Naive B cell (primary cell): ENCODE measurements around the gene SDE2. TPM values are rescaled to one million over a fixed set of nuclear protein-coding genes. Genes with fewer than 3 reads are reported as not detected.
"Not testable (repeated sequence)": the region's sequence is repeated elsewhere in the genome, so short reads cannot be mapped to it uniquely, and the experiment has no call there.

ENCODE experiments used
- ATAC-seq, 2 donors: fragments of 150-1000 bp; cut with Tn5 transposase; 2 replicates each; pipeline ENCODE4 v1.10.0; 2021; ENCODE audit warnings: low read depth in 2 of 2, mild to moderate bottlenecking in 2 of 2, moderate library complexity in 2 of 2
- DNase-seq: peaks from one replicate; pipeline ENCODE4 v3.0.0; 2022
- H3K27ac Mint-ChIP-seq, 6 donors: one replicate each; pipeline ENCODE4 v1.8.0; 2020 to 2022; ENCODE audit warnings: mild to moderate bottlenecking in 6 of 6, mixed read lengths in 6 of 6, moderate library complexity in 5 of 6, inconsistent platforms in 2 of 6
- H3K27me3 Mint-ChIP-seq, 3 donors: one replicate each; pipeline ENCODE4 v1.8.0; 2021 to 2022; ENCODE audit warnings: mixed read lengths in 3 of 3, mild to moderate bottlenecking in 1 of 3
- H3K36me3 Mint-ChIP-seq, 2 donors: one replicate each; pipeline ENCODE4 v1.8.0; 2020 to 2022; ENCODE audit warnings: mixed read lengths in 2 of 2, inconsistent platforms in 1 of 2, mild to moderate bottlenecking in 1 of 2
- H3K4me1 Mint-ChIP-seq, 3 donors: one replicate each; pipeline ENCODE4 v1.8.0; 2020 to 2022; ENCODE audit warnings: mixed read lengths in 3 of 3, inconsistent platforms in 1 of 3, mild to moderate bottlenecking in 1 of 3, moderate library complexity in 1 of 3
- H3K4me3 Mint-ChIP-seq, 8 donors: one replicate each; pipeline ENCODE4 v1.8.0; 2020 to 2022; ENCODE audit warnings: mild to moderate bottlenecking in 8 of 8, mixed read lengths in 8 of 8, moderate library complexity in 8 of 8, inconsistent platforms in 2 of 8
- H3K9me3 Mint-ChIP-seq, 7 donors: one replicate each; pipeline ENCODE4 v1.8.0; 2020 to 2022; ENCODE audit warnings: mixed read lengths in 7 of 7, mild to moderate bottlenecking in 5 of 7, inconsistent platforms in 2 of 7, moderate library complexity in 1 of 7
- polyA plus RNA-seq, 6 donors: library from polyadenylated mRNA; unstranded; fragments of 300-500 nt; fragmentation: Illumina TruSeq; gene quantifications; one replicate each; pipeline ENCODE4 v1.2.3, GENCODE V29; 2021; ENCODE audit warnings: low read depth in 6 of 6

Gene SDE2
- polyA plus RNA-seq, 6 donors from 2014 or later = 8.7 to 18.9 (median 11.4) TPM

DNA sequence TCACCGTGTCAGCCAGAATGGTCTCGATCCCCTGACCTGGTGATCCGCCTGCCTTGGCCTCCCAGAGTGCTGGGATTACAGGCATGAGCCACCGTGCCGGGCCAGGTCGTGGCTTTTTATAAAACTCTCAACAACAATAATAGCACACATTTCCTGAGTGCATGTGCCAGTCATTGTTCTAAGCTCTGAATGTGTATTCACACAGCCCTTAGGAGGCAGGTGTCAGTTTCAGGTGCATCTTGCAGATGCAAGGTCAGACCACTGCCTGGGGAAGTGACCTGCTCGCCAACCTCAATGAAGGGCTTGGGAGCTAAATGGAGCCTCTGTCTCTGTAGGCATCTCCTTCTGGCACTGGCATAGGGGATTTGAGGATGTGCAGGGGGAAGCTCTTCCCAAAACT, 56.6 kb downstream of the SDE2 start:
- DNase-seq = no peak
- peaks cover 4 to 20% (median 8%) of the 10 kb centered on the region in 3 donors for H3K27me3 Mint-ChIP-seq

DNA sequence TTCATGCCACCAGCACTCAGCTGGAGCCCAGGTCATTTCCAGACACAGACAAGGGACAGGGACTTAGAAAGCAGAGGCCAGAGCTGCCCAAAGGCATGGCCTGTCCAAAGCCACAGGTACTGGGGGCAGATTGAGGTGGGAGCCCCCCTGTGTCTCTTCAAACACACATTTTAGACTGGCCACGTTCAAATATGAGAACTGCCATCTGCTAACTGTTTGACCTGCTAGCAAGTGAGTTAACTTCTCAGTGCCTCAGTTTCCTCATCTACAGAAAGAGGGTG, 57.3 kb downstream of the SDE2 start:
- DNase-seq (no peak), ATAC-seq (no peak)
- Mint-ChIP-seq H3K27me3 (peaks cover 0 to 15% (median 8%) of the 10 kb centered on the region in 3 donors), H3K4me3 (no peak overlapping the region), H3K27ac (no peak overlapping the region), H3K4me1 (peaks cover 8 to 14% (median 8%) of the 10 kb centered on the region in 3 donors), H3K36me3 (no peaks in the 10 kb centered on the region), H3K9me3 (no peaks in the 10 kb centered on the region)

More for the DNA sequence above, 56.6 kb downstream of the SDE2 start:
- Mint-ChIP-seq H3K9me3 (no peaks in the 10 kb centered on the region), H3K36me3 (no peaks in the 10 kb centered on the region), H3K4me3 (no peak overlapping the region), H3K27ac (no peak overlapping the region), H3K4me1 (peaks cover 5 to 14% (median 8%) of the 10 kb centered on the region in 3 donors)
- no peak for ATAC-seq

DNA sequence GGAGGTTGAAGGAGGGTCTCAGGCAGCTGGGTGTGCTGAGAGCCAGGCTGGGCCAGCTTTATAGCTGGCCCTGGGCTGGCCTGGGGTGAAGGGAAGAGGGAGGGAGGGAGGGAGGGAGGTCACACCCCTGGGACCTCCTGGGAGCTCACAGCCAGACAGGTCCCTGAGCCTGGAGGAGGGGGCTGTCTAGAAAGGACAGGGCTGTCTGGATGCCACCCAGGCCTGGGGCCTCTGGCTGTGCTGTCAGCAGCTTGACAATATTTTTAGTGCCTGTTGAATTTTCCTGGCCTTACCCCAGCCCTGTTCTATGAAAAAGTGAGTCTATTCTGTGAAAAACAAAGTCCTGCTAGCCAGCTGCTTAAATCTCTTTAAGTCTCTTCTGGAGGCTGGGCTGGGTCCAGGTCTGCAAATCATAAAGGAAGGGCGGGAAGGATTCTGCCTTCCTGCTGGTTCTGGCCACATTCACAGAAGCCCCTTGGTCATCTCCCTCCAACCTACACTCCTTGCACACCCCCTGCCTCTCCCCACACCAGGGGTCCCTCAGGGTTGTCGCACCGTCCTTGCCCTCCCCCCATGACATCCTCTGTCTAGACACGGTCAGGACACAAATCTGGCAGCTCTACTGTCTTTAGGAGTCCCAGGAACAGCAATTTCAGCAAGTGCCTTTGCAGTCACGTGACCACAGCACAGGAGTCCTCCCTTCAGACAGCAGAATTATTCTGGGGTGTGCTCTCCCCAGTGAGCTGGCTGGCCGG, 57.8 kb downstream of the SDE2 start, which contains the start of gene LEFTY2:
LEFTY2 (minus strand) TSS at position 34 of the 755 bp plus-strand sequence. CDS start 80 bp downstream, outside the sequence.
- H3K4me1 Mint-ChIP-seq = peaks cover 8 to 14% (median 8%) of the 10 kb centered on the region in 3 donors
- no peak for ATAC-seq
- peak within 1 kb of the TSS in 1 of 8 donors; percentile 76 for H3K4me3 Mint-ChIP-seq
- peaks cover 0 to 15% (median 8%) of the 10 kb centered on the region in 3 donors for H3K27me3 Mint-ChIP-seq
- H3K36me3 Mint-ChIP-seq = no peaks in the 10 kb centered on the region
- DNase-seq = no peak
- peak within 1 kb of the TSS in 2 of 6 donors; percentile 11 to 32 for H3K27ac Mint-ChIP-seq
- no peaks in the 10 kb centered on the region for H3K9me3 Mint-ChIP-seq

DNA sequence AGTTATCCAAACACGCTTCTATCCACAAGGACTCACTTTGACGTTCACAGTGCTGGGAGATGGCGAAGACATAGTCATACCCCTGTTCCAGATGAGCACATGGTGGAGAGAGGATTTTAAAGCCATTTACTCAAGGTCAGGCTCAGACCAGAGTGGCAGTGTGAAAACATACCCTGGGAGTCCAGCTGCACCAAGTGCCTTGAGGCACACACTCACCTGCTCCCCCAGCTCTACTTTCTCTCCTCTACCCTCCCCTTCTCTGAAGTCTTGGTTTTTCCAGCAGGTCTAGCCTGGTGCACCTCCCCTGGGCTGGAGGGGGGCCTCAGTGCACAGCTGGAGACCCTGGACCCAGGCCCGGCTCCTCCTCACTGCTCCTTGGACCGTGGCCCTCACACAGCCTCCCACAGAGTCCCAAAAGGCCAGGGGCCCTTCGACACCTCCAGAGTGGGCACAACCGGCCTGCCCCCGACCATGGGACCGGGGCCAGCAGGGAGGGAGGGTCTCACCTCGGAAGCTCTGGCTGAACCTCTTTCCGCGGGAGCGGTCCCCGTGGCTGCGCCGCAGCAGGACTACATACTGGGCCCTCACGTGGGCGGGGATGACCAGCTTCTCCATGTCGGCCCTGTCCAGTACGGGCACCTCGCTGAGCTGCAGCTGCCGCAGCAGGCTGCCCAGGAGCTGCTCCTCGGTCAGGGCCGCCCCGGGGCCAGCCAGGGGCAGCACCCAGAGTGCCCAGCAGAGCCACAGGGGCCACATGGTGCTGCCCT, 58.6 kb downstream of the SDE2 start:
- no peak for ATAC-seq
- H3K36me3 Mint-ChIP-seq = no peaks in the 10 kb centered on the region
- peak overlapping the region in 1 of 8 donors; percentile 76 for H3K4me3 Mint-ChIP-seq

DNA sequence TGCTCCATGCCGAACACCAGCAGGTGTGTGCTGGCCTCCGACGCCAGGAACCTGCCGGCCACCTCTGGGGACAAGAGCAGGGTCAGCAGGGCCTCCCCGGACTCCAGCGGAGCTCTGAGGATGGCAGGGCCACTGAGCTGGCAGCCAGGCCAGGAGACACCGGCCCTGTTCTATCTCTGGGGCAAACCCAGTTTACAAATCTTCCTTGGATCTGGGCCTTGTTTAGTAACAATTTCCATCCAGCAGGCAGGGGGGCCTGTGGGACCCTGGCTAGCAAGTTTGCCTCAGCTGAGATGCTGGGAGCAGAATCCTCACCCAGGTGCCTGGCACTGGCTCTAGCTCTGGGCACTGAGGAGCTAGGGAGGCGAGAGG, 59.2 kb downstream of the SDE2 start:
- DNase-seq, ATAC-seq, H3K4me1 Mint-ChIP-seq, H3K4me3 Mint-ChIP-seq, H3K36me3 Mint-ChIP-seq, H3K9me3 Mint-ChIP-seq, H3K27ac Mint-ChIP-seq: not testable (repeated sequence)
- H3K27me3 Mint-ChIP-seq = peaks cover 0 to 12% (median 4%) of the 10 kb centered on the region in 3 donors

More for the DNA sequence above, 58.6 kb downstream of the SDE2 start:
- no peak for DNase-seq
- no peaks in the 10 kb centered on the region for H3K9me3 Mint-ChIP-seq
- H3K4me1 Mint-ChIP-seq = peaks cover 8 to 14% (median 8%) of the 10 kb centered on the region in 3 donors
- H3K27me3 Mint-ChIP-seq = peaks cover 0 to 15% (median 5%) of the 10 kb centered on the region in 3 donors
- peak overlapping the region in 2 of 6 donors; percentile 11 to 32 for H3K27ac Mint-ChIP-seq

DNA sequence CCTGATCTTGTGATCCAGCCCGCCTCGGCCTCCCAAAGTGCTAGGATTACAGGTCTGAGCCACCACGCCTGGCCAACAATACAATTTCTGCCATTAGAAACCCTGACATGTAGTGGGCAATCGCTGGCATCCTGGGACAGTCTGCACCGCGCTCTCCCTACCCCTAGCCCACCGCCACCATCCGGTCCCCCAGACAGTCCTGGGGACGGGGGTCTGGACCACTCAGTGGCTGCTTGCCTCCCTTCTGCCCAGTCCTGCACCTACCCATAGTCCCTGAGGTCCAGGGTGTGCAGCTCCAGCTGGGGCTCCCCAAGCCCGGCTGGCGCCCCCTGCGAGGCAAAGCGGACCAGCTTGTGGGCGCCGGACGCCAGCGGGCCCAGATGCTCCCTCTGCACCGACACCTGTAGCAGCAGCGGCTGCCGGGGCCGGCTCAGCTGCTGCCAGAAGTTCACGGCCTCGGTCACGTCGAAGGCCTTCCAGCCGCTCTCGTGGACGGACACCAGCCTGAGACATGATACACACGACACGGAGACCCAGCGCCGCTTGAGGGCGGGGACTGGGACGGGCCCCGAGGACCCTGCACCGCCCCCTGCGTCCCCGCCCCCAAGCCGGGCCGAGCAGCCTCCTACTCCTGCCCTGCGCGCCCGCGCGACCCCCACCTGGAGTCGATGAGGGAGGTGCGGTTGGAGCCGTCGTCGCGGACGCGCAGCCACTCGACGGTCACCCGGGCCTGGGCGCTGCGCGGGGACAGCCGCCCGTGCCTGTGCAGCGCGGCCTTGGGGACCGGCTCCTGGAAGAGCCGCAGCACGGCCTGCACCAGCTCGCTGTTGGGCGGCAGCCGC, 59.8 kb downstream of the SDE2 start:
- not testable (repeated sequence) for H3K9me3 Mint-ChIP-seq, H3K27ac Mint-ChIP-seq, H3K4me3 Mint-ChIP-seq, DNase-seq, H3K36me3 Mint-ChIP-seq, ATAC-seq, H3K27me3 Mint-ChIP-seq, H3K4me1 Mint-ChIP-seq

DNA sequence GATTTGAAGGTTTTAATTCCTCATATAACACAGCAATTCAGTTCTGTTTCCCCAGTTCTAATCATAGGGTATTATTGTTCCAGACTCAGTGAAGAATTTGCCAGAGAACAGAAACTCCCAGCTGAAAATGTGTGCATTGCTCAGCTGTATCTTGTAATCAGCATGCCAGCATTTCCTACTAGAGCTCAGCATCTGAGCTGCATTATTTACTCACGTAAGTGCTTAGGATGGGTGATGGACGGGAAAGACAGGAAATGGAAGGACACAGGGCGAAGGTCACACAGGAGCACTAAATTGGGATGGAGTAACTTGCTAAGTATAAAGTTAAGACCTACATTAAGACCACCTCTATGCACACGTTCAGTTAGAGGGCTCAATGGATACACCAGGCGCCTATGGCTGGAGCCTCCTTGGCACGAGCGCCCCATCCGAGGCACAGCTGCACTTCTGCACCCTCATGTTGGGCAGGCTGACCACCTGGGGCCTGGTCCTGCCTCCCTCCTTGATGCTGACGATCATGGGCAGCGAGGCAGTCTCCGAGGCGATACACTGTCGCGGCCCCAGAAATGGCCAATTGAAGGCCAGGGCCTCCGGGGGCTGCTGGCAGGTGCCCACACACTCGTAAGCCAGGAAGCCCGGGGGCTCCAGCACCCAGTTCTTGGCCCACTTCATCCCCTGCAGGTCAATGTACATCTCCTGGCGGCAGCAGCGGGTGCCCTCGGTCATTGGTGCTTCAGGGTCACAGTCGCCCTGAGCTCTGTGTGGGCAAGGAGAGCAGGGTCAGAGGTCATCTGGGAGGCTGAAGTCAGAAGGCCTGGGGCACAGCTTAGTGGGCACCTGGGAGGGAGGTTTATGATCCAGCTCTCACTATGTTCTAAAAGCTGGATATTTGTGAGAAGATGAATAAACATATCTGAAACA, 61.8 kb downstream of the SDE2 start:
- no peak overlapping the region for H3K4me3 Mint-ChIP-seq
- H3K27ac Mint-ChIP-seq = peak overlapping the region in 1 of 6 donors; percentile 14
- no peak for ATAC-seq

DNA sequence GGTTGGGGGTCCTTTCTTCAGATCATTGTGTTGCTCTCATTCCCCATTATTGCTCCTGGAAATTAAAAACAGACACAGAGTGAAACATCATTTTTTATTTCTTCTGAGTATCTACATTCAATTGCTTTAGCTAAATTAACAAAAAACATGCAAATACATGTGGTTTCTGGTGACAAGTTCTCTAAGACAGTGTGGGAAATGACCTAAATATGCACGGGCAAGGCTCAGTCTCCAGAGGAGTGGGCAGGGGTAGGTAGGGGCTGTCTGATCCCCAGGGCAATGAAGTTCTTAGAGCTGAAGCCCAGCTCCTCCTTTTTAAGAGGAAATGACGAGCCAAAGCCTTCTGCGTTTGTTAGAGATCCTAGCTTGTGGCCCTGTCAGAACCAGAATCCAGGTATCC, 62.6 kb downstream of the SDE2 start:
- DNase-seq (no peak), ATAC-seq (no peak)
- no peaks in the 10 kb centered on the region for H3K9me3 Mint-ChIP-seq
- H3K4me3 Mint-ChIP-seq = no peak overlapping the region
- no peak overlapping the region for H3K27ac Mint-ChIP-seq
- peaks cover 0 to 8% (median 3%) of the 10 kb centered on the region in 3 donors for H3K27me3 Mint-ChIP-seq
- H3K36me3 Mint-ChIP-seq = no peaks in the 10 kb centered on the region
- H3K4me1 Mint-ChIP-seq = peaks cover 0 to 3% (median 0%) of the 10 kb centered on the region in 3 donors

More for the DNA sequence above, 61.8 kb downstream of the SDE2 start:
- Mint-ChIP-seq H3K36me3 (no peaks in the 10 kb centered on the region), H3K27me3 (peaks cover 0 to 8% (median 4%) of the 10 kb centered on the region in 3 donors), H3K9me3 (no peaks in the 10 kb centered on the region), H3K4me1 (peaks cover 0 to 3% (median 0%) of the 10 kb centered on the region in 3 donors)
- no peak for DNase-seq

DNA sequence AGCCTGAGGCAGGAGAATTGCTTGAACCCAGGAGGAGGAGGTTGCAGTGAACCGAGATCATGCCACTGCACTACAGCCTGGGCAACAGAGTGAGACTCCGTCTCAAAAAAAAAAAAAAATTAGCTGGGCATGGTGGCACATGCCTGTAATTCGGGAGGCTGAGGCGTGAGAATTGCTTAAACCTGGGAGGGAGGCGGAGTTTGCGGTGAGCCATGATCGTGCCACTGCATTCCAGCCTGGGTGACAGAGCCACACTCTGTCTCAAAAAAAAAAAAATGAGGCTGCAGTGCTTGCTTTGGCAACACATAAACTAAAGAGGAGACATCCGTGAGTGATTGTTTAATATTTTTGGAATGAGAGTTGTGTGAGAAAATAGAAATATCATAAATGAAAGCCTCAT, 63.1 kb downstream of the SDE2 start:
- not testable (repeated sequence) for H3K27ac Mint-ChIP-seq

DNA sequence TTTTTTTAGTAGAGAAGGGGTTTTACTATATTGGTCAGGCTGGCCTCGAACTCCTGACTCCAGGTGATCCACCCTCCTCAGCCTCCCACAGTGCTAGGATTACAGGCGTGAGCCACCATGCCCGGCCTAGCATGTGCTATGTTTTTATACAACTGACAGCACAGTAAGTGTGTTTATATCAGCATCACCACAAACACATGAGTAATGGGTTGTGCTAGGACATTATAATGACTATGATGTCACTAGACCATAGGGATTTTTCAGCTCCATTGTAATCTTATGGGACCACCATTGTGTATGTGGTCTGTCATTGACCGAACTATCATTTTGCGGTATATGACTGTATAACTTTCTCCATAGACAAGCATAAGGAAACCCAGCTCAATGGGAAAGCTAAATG, 64.4 kb downstream of the SDE2 start:
- peaks cover 0 to 4% (median 0%) of the 10 kb centered on the region in 3 donors for H3K27me3 Mint-ChIP-seq
- peak overlapping the region in 2 of 6 donors; percentile 68 to 74 for H3K27ac Mint-ChIP-seq
- no peak for ATAC-seq
- no peak overlapping the region for H3K4me3 Mint-ChIP-seq
- peaks cover 0 to 3% (median 0%) of the 10 kb centered on the region in 3 donors for H3K4me1 Mint-ChIP-seq
- H3K36me3 Mint-ChIP-seq = no peaks in the 10 kb centered on the region
- H3K9me3 Mint-ChIP-seq = no peaks in the 10 kb centered on the region
- DNase-seq = no peak

More for the DNA sequence above, 63.1 kb downstream of the SDE2 start:
- H3K27me3 Mint-ChIP-seq, H3K4me1 Mint-ChIP-seq, ATAC-seq, H3K36me3 Mint-ChIP-seq, H3K9me3 Mint-ChIP-seq, DNase-seq, H3K4me3 Mint-ChIP-seq: not testable (repeated sequence)

DNA sequence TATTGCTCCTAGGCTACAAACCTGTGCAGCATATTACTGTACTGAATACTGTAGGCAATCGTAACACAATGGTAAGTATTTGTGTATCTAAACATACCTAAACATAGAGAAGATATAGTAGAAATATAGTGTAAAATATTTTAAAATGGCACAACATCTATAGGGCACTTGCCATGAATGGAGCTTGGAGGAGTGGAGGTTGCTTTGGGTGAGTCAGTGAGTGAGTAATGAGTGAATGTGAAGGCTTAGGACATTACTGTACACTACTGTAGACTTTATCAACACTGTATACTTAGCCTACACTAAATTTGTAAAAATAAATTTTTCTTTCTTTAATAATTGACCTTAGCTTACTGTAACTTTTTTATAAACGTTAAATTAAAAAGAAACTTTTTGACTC, 66.1 kb downstream of the SDE2 start:
- H3K9me3 Mint-ChIP-seq = no peaks in the 10 kb centered on the region
- ATAC-seq (no peak), DNase-seq (no peak)
- no peak overlapping the region for H3K4me3 Mint-ChIP-seq
- peaks cover 0 to 3% (median 0%) of the 10 kb centered on the region in 3 donors for H3K4me1 Mint-ChIP-seq
- H3K27me3 Mint-ChIP-seq = no peaks in the 10 kb centered on the region
- no peaks in the 10 kb centered on the region for H3K36me3 Mint-ChIP-seq
- H3K27ac Mint-ChIP-seq = no peak overlapping the region
